ELF-1 (cell line): ENCODE data around the gene FOXE3.
"Not testable (repeated sequence)": the region's sequence is repeated elsewhere in the genome, so short reads cannot be mapped to it uniquely, and the experiment has no call there.

ENCODE experiments used
- DNase-seq: peaks from one replicate; pipeline ENCODE4 v3.0.0-alpha.2; 2016; ENCODE audit warnings: low read depth, low spot score

The FOXE3 gene

DNA sequence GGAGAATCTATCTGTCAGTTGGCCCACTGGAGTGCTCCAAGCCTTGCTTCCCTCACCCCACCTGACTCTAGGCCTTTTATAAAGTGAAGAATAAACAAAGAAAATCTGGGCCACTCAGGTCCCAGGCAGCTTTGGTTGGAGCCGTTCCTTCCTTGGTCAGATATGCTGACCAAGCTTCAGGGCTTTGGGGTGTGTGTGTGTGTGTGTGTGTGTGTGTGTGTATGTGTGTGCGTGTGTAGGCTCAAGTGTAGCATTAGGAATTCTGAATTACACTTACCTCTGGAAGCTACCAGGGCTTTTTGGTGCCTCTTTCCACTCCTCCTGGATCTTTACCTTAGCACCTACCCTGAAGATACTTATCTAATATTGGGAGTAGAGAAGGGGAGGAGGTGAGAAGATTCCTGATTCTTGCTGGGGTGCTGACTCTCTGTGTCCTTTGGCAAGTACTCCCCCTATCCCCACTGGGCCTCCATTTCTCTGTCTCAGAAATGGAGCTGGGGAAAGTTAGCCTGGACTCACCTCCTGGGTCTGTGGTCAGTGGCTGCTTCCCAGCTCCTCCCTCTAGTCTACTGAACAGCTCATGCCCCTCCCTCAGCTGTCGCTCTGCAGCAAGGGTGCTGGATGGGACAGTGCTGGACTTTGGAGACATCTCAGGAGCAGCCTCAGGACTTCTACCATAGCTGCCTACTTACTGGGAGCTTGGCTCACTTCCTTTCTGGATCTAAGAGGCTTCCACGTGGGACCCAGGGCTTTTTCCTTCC lies 32.6 kb downstream of the FOXE3 start:
- DNase-seq: no peak

DNA sequence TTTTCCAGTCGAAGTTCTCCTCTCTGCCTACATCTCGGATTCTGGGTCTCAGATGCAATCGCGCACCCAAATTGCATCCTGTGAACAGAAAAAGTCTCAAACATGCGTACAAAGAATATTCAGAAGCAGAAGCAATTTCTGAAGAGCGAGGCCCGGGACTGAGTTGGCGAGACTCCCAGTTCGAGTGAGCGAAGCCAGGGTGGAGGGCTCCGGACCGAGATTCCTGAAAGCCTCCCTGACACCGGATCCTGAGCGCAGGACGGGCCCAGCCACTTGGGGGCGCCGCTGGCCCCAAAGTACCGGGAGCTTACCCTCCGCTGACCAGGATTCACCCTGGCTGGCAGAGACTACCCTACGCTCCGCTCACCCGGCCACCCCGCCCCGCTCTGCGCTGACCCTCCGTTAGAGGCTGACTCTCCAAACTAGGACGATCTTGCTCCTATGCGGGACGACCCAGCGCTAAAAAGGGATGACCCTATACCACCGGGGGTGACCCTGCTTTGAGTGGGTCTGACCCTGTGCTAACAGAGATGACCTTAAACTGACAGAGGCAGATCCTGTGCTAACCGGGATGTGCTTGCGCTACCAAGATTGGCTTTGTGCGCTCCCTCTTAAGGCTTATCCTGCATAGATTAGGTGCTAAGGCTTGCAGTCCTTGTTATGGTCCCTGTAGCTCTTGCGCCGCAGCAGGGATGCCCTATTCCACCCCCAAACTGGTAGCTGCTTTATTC lies 33.9 kb downstream of the FOXE3 start:
- DNase-seq: peak; percentile 84

DNA sequence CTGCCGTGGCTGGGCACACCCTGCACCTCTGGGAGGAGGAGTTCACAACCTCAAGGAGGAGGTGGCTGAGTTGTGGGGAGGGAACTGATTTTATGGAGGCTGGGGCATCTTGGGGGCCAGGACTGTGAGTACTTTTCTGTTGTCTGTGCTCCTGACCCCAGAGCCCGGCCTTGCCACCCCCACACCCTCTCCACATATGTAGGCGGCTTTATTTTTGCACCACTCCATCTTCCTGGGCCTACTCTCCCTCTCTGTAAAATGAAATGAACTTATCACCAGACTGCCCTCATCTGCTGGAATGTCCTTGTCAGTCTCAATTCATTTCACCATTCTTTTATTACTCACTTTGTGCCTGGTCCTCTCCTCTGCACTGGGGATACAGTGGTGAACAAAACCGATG lies 34.5 kb downstream of the FOXE3 start:
- no peak for DNase-seq

DNA sequence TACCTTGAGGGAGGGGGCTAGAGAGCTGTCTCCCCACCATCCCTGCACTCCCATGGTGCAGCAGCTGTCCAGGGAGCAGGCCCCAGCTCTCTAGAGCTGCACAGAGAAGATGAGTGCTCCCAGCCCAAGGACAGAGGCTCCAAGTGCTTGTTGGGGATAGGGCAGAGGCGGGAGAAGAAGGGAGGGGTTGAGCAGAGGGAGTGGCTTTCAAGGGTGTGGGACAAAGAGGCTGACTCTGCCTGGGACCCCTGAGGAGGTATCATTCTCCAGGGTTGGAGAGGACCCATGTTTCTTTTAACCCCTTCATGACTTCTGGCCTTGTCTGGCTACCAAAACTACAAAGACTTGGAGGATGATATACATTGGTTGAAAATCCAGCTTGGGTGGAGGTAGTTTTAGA lies 36.3 kb downstream of the FOXE3 start:
- no peak for DNase-seq

DNA sequence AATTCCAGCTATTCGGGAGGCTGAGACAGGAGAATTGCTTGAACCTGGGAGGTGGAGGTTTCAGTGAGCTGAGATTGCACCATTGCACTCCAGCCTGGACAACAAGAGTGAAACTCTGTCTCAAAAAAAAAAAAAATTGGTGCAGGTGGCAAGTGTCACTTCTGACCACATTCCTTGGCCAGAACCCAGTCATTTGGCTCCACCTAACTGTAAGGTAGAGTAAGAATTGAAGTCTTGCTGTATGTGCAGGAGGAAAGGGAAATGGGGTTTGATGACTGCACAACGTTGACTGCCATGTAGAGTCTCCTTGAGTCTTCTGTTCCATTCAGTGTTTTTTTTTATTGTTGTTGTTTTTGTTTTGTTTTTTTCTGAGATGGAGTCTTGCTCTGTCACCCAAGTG lies 37.8 kb downstream of the FOXE3 start:
- not testable (repeated sequence) for DNase-seq

DNA sequence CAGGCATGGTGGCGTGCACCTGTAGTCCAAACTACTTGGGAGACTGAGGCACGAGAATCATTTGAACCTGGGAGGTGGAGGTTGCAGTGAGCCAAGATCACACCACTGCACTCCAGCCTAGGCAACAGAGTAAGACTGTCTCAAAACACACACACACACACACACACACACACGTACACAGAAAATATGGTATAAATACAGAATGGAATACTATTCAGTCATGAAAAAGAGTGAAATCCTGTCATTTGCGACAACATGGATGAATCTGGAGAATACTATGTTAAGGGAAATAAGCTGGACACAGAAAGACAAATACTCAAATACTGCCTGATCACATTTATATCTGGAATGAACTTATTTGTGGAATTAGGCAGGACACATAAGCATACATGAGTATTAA lies 40.2 kb downstream of the FOXE3 start:
- DNase-seq: no peak

DNA sequence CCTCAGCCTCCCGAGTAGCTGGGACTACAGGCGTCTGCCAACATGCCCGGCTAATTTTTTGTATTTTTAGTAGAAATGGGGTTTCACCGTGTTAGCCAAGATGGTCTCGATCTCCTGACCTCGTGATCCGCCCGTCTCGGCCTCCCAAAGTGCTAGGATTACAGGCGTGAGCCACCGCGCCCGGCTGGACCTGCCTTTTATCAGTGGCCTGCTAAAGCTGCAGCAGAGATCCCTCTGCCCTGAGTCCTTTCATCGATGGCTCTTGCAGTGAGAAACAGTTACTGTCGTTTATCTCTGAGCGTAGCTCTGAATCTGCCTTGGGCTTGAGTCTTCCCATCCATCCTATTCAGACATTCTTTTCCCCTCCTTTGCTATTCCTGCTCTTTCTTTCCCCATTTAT lies 41.5 kb downstream of the FOXE3 start:
- not testable (repeated sequence) for DNase-seq

DNA sequence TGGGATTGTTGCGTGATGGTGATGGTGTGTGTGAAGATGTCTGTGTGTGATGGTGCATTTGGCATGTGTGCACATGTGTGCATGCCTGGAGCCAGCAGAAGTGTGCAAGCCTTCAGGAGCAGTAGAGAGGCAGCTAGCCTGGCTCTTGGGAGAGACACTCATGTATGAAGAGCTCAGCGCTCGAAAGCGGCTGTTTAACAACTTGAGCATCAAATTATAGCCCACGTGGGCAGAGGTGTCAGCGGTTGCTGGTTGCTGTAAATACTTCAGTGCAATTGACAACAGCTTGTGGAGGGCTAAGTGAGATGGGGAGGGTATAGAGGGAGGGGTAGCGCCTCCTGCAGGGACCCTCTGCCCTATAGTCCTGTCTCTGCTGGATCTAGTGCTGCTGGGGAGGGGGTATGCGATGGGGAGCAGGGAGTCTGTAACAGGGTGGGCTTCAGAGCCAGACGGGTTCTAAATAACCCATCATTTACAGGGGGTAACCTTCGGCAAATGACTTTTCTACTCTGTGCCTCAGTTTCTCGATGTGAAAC lies 43.2 kb downstream of the FOXE3 start:
- DNase-seq: no peak

DNA sequence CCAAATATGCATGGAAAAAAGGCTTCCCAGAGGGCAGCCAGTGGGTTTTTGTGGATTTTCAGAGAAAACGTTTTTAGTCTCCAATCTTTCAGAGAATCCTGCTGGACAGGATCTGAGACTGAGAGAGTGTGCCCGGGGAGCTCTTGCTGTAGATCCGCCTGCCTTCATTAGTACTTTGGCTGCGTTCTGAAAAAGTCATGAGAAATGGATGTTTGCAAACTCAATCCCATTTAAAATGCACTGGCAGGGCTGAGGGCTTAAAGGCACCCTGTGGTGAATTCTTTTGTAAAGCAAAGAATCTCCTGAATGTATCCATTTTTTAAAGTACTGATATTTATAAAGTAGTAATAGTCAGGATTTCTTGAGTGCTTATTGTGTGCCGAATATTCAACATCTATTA lies 44.0 kb downstream of the FOXE3 start:
- no peak for DNase-seq

DNA sequence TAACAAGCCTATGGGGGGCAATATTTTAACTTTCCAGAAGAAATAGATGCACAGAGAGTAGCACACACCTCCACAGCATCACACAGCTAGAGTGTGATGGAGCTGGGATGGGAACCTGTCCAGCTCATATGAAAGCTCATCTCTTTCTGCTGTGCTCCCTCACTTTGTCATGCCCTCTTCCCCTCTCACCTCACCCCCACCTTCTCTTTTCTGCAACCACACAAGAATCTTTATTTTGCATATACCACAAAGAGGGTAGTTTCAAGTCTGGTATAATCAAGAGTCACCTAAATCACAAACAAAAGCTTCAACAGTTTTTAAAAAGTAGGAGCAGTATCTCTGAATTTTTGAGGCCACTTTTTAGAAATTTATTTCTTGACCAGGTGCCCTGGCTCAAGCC lies 44.4 kb downstream of the FOXE3 start:
- no peak for DNase-seq

DNA sequence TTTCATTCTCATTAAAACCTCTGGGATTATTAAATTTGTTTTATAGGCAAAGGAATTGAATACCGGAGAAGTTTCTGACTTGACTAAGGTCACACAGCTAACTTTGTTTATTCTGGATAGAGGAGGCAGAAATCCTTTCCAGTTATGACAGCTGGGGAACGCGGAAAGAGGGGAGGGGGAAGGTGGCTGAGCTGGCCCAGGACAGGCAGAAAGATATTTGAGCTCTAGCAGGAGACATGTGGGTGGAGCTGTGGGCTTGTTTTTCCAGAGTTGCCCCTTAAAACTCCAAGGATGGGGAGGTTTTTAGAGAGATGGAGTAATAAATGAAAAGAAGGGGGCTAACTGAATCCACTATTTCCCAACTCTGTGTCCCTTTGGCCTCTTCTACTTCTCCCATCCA lies 49.5 kb downstream of the FOXE3 start:
- no peak for DNase-seq
